Measurements from ENCODE around the gene ACRV1.

- no peak for TF ChIP-seq CTCF (IDR thresholded peaks at IDR 0.05)
- no peak for TF ChIP-seq POLR2A (IDR thresholded peaks at IDR 0.05; ENCODE audit: low read length)
- no peak for TF ChIP-seq HOXB13 (CRISPR knock-in tag; IDR thresholded peaks at IDR 0.05; ENCODE audit: low read depth)
- no peak for TF ChIP-seq MAX (IDR thresholded peaks at IDR 0.05)
- TF ChIP-seq EP300 (IDR thresholded peaks at IDR 0.05) = no peak
- no peak for TF ChIP-seq MYC (IDR thresholded peaks at IDR 0.05; ENCODE audit: borderline replicate concordance, low read length)
- TF ChIP-seq REST (IDR thresholded peaks at IDR 0.05) = no peak
- TF ChIP-seq FOSL2 (IDR thresholded peaks at IDR 0.05) = no peak
- TF ChIP-seq FOSL2 (CRISPR knock-in tag; IDR thresholded peaks at IDR 0.05) = no peak
- TF ChIP-seq NR3C1 (IDR thresholded peaks at IDR 0.05) = no peak
- TF ChIP-seq PBX3 (IDR thresholded peaks at IDR 0.05) = no peak
- no peak for TF ChIP-seq PHF8 (IDR thresholded peaks at IDR 0.05; ENCODE audit: borderline replicate concordance, low read depth)
- no peak for TF ChIP-seq ZFP36 (IDR thresholded peaks at IDR 0.05; ENCODE audit: borderline replicate concordance, partially characterized antibody)
- no peak for TF ChIP-seq CHD2 (IDR thresholded peaks at IDR 0.05; ENCODE audit: low read length, partially characterized antibody)
These were observed 34.8 kb downstream of the ACRV1 start for GRCh38 chr11:125645871-125646270.

Data from A549 (cell line).